Measurements from ENCODE around the gene TDRD12. TPM values are rescaled to one million over a fixed set of nuclear protein-coding genes. Genes with fewer than 3 reads are reported as not detected.
"Not testable (repeated sequence)": the region's sequence is repeated elsewhere in the genome, so short reads cannot be mapped to it uniquely, and the experiment has no call there.

TDRD12 gene
- total RNA-seq, 4 donors from 2014 or later: 2.0 to 5.7 TPM; not detected in 2

DNA sequence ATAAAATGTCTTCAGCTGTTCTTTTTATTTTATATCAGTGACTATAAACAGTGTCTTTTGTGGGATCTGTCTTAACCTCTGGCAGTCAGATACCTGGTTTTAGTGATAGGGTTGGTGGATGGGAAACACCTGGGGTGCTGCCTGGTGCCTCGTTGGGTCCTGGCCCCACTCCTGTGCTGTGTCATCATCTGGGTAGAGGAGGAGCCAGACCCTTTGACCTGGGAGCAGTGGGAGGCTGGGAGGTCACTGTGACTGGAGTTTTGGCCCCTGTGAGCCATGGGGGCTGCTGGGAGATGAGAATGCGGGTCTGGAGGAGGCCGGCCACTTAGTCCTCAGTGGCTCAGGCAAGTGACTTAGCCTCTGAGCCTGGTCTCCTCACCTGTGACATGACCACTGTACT lies 29.4 kb downstream of the TDRD12 start:
- no peaks in the 10 kb centered on the region for H3K27me3 ChIP-seq
- H3K4me1 ChIP-seq: no peaks in the 10 kb centered on the region
- DNase-seq: no peak
- no peak overlapping the region for H3K27ac ChIP-seq
- no peak overlapping the region for H3K4me3 ChIP-seq
- H3K9me3 ChIP-seq: no peaks in the 10 kb centered on the region
- H3K36me3 ChIP-seq: no peaks in the 10 kb centered on the region
- TF ChIP-seq, protein P1, sequence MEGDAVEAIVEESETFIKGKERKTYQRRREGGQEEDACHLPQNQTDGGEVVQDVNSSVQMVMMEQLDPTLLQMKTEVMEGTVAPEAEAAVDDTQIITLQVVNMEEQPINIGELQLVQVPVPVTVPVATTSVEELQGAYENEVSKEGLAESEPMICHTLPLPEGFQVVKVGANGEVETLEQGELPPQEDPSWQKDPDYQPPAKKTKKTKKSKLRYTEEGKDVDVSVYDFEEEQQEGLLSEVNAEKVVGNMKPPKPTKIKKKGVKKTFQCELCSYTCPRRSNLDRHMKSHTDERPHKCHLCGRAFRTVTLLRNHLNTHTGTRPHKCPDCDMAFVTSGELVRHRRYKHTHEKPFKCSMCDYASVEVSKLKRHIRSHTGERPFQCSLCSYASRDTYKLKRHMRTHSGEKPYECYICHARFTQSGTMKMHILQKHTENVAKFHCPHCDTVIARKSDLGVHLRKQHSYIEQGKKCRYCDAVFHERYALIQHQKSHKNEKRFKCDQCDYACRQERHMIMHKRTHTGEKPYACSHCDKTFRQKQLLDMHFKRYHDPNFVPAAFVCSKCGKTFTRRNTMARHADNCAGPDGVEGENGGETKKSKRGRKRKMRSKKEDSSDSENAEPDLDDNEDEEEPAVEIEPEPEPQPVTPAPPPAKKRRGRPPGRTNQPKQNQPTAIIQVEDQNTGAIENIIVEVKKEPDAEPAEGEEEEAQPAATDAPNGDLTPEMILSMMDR (IDR thresholded peaks at IDR 0.05): no peak
- no peak for TF ChIP-seq POLR2A (IDR thresholded peaks at IDR 0.05)
- intact Hi-C loops (cut with DNase I; ENCODE audit: low total_unique reads): no loop called here

DNA sequence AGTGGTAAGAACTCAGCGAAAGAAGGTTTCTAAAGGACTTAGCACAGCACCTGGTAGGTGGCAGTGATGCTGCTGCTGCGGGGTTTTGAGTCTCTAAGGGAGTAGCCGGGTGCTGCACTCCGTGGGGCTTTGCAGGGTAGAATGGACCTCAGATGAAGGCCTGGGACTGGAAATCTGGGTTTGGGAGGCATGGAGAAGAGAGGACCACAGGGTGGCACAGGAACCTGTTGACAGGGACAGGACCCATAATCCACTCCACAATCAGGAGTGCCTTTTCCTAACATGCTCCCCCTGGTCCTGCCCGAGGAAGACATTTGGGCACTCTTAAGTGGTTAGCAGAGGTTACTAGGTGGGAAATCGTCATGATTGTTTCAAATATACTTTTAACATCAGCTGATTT lies 29.8 kb downstream of the TDRD12 start:
- Histone ChIP-seq H3K4me1 (no peaks in the 10 kb centered on the region), H3K36me3 (no peaks in the 10 kb centered on the region), H3K9me3 (no peaks in the 10 kb centered on the region), H3K27me3 (no peaks in the 10 kb centered on the region), H3K4me3 (no peak overlapping the region), H3K27ac (no peak overlapping the region)
- intact Hi-C loops (cut with DNase I; ENCODE audit: low total_unique reads): no loop called here
- DNase-seq: no peak
- TF ChIP-seq, protein P1 (IDR thresholded peaks at IDR 0.05): no peak
- TF ChIP-seq POLR2A (IDR thresholded peaks at IDR 0.05): no peak

DNA sequence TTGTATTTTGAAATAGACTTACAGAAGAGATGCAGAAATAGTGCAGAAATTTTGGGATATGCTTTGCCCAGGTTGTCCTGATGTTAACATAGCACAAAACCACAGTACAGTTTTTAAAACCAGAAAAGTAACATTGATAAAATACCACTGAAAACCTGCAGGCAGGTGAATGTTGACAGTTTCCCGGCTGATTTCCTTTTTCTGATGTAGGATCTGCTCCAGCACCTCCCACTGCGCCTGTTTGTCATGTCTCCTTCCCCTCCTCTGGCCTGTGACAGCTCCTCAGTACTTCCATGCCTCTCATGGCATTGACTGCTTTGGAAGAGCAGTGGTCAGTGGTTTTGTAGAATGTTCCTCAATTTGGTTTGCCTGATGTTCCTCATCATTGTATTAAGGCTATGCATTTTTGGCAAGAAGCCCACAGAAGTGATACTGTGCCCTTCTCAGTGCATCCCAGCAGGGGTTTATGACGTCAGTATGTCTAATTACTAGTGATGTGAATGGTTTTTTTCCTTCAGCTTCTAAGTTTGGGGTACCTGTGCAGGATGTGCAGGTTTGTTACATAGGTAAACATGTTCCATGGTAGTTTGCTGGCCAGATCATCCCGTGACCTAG lies 31.0 kb downstream of the TDRD12 start:
- H3K27ac ChIP-seq: no peak overlapping the region
- no peak overlapping the region for H3K4me3 ChIP-seq
- TF ChIP-seq, protein P1 (IDR thresholded peaks at IDR 0.05): no peak
- TF ChIP-seq POLR2A (IDR thresholded peaks at IDR 0.05): no peak
- DNase-seq: no peak
- intact Hi-C loops (cut with DNase I; ENCODE audit: low total_unique reads): no loop called here
- H3K4me1 ChIP-seq: no peaks in the 10 kb centered on the region
- no peaks in the 10 kb centered on the region for H3K27me3 ChIP-seq
- H3K9me3 ChIP-seq: no peaks in the 10 kb centered on the region
- no peaks in the 10 kb centered on the region for H3K36me3 ChIP-seq

DNA sequence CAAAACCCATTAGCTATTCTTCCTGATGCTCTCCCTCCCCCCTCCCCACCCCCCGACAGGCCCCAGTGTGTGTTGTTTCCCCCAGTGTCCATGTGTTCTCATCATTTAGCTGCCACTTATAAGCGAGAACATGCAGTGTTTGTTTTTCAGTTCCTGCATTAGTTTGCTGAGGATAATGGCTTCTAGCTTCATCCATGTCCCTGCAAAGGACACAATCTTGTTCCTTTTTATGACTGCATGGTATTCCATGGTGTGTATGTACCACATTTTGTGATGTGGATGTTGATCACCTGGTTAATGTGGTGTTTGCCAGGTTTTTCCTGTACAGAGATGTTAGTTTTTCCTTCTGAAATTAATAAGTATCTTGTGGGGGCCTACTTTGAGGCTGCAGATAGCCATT lies 31.5 kb downstream of the TDRD12 start:
- intact Hi-C loops (cut with DNase I; ENCODE audit: low total_unique reads): no loop called here
- TF ChIP-seq POLR2A (IDR thresholded peaks at IDR 0.05): no peak
- TF ChIP-seq, protein P1 (IDR thresholded peaks at IDR 0.05): no peak
- Histone ChIP-seq H3K4me1 (no peaks in the 10 kb centered on the region), H3K4me3 (no peak overlapping the region), H3K27ac (no peak overlapping the region), H3K36me3 (no peaks in the 10 kb centered on the region), H3K9me3 (no peaks in the 10 kb centered on the region), H3K27me3 (no peaks in the 10 kb centered on the region)
- DNase-seq: no peak

DNA sequence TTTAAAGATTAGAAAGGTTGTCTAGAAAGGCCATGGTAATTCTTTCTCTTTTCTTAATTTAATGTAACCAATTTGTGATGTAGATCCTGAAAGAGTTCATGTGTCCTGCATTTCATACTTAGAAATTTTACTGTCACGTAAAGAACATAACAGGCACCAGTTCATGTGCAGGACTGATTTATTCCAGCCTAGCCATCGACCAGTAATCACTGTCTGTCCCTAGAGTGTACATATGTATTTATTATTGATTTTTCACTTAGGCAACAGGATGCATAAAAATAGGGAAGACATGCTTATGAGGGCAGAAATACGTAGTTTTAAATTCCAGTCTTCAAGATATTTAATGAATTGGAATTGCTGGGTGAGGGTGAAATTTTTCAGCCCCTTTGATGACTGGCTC lies 37.6 kb downstream of the TDRD12 start:
- intact Hi-C loops (cut with DNase I; ENCODE audit: low total_unique reads): no loop called here
- Histone ChIP-seq H3K36me3 (no peaks in the 10 kb centered on the region), H3K9me3 (no peaks in the 10 kb centered on the region), H3K4me3 (no peak overlapping the region), H3K4me1 (no peaks in the 10 kb centered on the region), H3K27ac (no peak overlapping the region), H3K27me3 (no peaks in the 10 kb centered on the region)
- TF ChIP-seq, protein P1 (IDR thresholded peaks at IDR 0.05): no peak
- TF ChIP-seq POLR2A (IDR thresholded peaks at IDR 0.05): no peak
- no peak for DNase-seq

DNA sequence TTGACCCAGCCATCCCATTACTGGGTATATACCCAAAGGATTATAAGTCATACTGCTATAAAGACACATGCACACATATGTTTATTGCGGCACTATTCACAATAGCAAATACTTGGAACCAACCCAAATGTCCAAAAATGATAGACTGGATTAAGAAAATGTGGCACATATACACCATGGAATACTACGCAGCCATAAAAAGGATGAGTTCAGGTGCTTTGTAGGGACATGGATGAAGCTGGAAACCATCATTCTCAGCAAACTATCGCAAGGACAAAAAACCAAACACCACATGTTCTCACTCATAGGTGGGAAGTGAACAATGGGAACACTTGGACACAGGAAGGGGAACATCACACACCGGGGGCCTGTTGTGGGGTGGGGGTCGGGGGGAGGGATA lies 45.8 kb downstream of the TDRD12 start:
- H3K27me3 ChIP-seq; H3K36me3 ChIP-seq; intact Hi-C loops (cut with DNase I; ENCODE audit: low total_unique reads); H3K9me3 ChIP-seq; H3K4me3 ChIP-seq; H3K27ac ChIP-seq; H3K4me1 ChIP-seq; DNase-seq: not testable (repeated sequence)
